Myocyte (in vitro differentiated cells): ENCODE results near the gene ENO2. TPM values are rescaled to one million over a fixed set of nuclear protein-coding genes. Genes with fewer than 3 reads are reported as not detected.
A peak's percentile ranks its signal among the peaks of the same experiment; 100 is the strongest.

Experiments
- DNase-seq: peaks from one replicate; pipeline ENCODE4 v3.0.0-alpha.2; 2012; ENCODE audit warnings: low read depth
- microRNA counts: library from miRNA; unstranded; fragments of <30 nt; microRNA quantifications from one replicate; lab custom pipeline; 2016
- microRNA-seq: library from miRNA; unstranded; fragments of <30 nt; microRNA quantifications from one replicate; pipeline ENCODE4, GENCODE V29; 2016
- total RNA-seq: library from RNA; depleted of rRNA; stranded (reverse); fragments of >200 nt; gene quantifications from 2 replicates; pipeline ENCODE4 v1.2.3, GENCODE V29; 2014

The ENO2 gene
- total RNA-seq, 1 donor from 2014 or later, result 9.0 TPM

GRCh38 chr12:6959805-6960592 is 45.6 kb downstream of the ENO2 start:
- no peak for DNase-seq

GRCh38 chr12:6960593-6961277 is 46.4 kb downstream of the ENO2 start:
- no peak for DNase-seq

- DNase-seq, result peak; percentile 79
Measured at GRCh38 chr12:6961278-6961694, 46.9 kb downstream of the ENO2 start.

- DNase-seq, result peak; percentile 79
Measured at GRCh38 chr12:6961695-6962284, 47.4 kb downstream of the ENO2 start.

GRCh38 chr12:6962285-6963015 is 48.1 kb downstream of the ENO2 start:
- no peak for DNase-seq

GRCh38 chr12:6963016-6963731 is 48.8 kb downstream of the ENO2 start:
- no peak for DNase-seq

- DNase-seq, result no peak
Measured at GRCh38 chr12:6963791-6964413, 49.5 kb downstream of the ENO2 start.

- DNase-seq, result no peak
Measured at GRCh38 chr12:6964605-6965025, 50.2 kb downstream of the ENO2 start.

GRCh38 chr12:6965026-6965661 is 50.8 kb downstream of the ENO2 start:
- DNase-seq, result peak; percentile 91

GRCh38 chr12:6965714-6966113 is 51.3 kb downstream of the ENO2 start:
- DNase-seq, result no peak

- DNase-seq, result no peak
Measured at GRCh38 chr12:6966351-6966750, 52.0 kb downstream of the ENO2 start.

GRCh38 chr12:6967651-6968100 is 53.3 kb downstream of the ENO2 start:
- DNase-seq, result no peak

GRCh38 chr12:6968426-6968825 is 54.0 kb downstream of the ENO2 start:
- no peak for DNase-seq

- no peak for DNase-seq
Measured at GRCh38 chr12:6970096-6970527, 55.7 kb downstream of the ENO2 start.

MicroRNAs within 50 kb of the gene (microRNA counts, 767-probe panel; counts per million panel counts)
- microRNA hsa-miR-141-3p (lab: Ali Mortazavi, UCI) (not detected), microRNA hsa-miR-200c-3p (lab: Ali Mortazavi, UCI) (not detected)

Small RNAs within 50 kb of the gene (microRNA-seq; reads per million reads assigned to microRNA genes)
- gene MIR141 (6.6 reads per million, percentile 27 among the genes with 10 or more reads in this experiment), gene MIR200C (50.2 reads per million, percentile 48 among the genes with 10 or more reads in this experiment)

Other genes with a start within 250 kb of the ENO2 start
- gene ZNF384, start 225.2 kb upstream of the ENO2 start, total RNA-seq, result 16.9 and 22.3 TPM in 2 replicates
- gene PIANP, start 213.8 kb upstream of the ENO2 start, total RNA-seq, result not detected in 2 replicates
- gene COPS7A, start 190.5 kb upstream of the ENO2 start, total RNA-seq, result 118 and 125 TPM in 2 replicates
- 243 and 270 TPM in 2 replicates for gene MLF2, start 161.4 kb upstream of the ENO2 start, total RNA-seq
- 140 and 148 TPM in 2 replicates for gene PTMS, start 148.2 kb upstream of the ENO2 start, total RNA-seq
- 0.57 TPM in 1 of 2 replicates, not detected in the other for gene LAG3, start 142.1 kb upstream of the ENO2 start, total RNA-seq
- gene CD4, start 125.1 kb upstream of the ENO2 start, total RNA-seq, result not detected in 2 replicates
- 2.5 and 4.6 TPM in 2 replicates for gene GPR162, start 92.8 kb upstream of the ENO2 start, total RNA-seq
- 21.4 and 25.6 TPM in 2 replicates for gene P3H3, start 86.2 kb upstream of the ENO2 start, total RNA-seq
- gene GNB3, start 73.7 kb upstream of the ENO2 start, total RNA-seq, result 1.7 and 2.0 TPM in 2 replicates
- 1.9 and 3.5 TPM in 2 replicates for gene CDCA3, start 63.3 kb upstream of the ENO2 start, total RNA-seq
- gene USP5, start 62.4 kb upstream of the ENO2 start, total RNA-seq, result 146 and 154 TPM in 2 replicates
- gene TPI1, start 47.0 kb upstream of the ENO2 start, total RNA-seq, result 1,115 and 1,161 TPM in 2 replicates
- 9.5 and 10.0 TPM in 2 replicates for gene SPSB2, start 41.3 kb upstream of the ENO2 start, total RNA-seq
- gene LRRC23, start 9.8 kb upstream of the ENO2 start, total RNA-seq, result 11.1 and 12.1 TPM in 2 replicates
- 11.3 and 15.2 TPM in 2 replicates for gene ATN1, start 13.4 kb downstream of the ENO2 start, total RNA-seq
- gene RNU7-1, start 29.2 kb downstream of the ENO2 start, total RNA-seq, result not detected in 2 replicates
- 116 and 166 TPM in 2 replicates for gene C12orf57, start 29.4 kb downstream of the ENO2 start, total RNA-seq
- 1.5 TPM in 1 of 2 replicates, not detected in the other for gene PTPN6, start 36.8 kb downstream of the ENO2 start, total RNA-seq
- gene PHB2, start 56.1 kb downstream of the ENO2 start, total RNA-seq, result 222 and 275 TPM in 2 replicates
- 33.3 and 52.3 TPM in 2 replicates for gene EMG1, start 56.3 kb downstream of the ENO2 start, total RNA-seq
- 55.7 and 79.8 TPM in 2 replicates for gene LPCAT3, start 103.9 kb downstream of the ENO2 start, total RNA-seq
- gene C1S, start 146.1 kb downstream of the ENO2 start, total RNA-seq, result 85.7 and 119 TPM in 2 replicates
- 203 and 282 TPM in 2 replicates for gene C1R, start 177.9 kb downstream of the ENO2 start, total RNA-seq
- 10.9 and 12.1 TPM in 2 replicates for gene C1RL, start 194.6 kb downstream of the ENO2 start, total RNA-seq
- not detected in 2 replicates for gene RBP5, start 214.3 kb downstream of the ENO2 start, total RNA-seq
- 8.9 and 18.0 TPM in 2 replicates for gene CLSTN3, start 215.8 kb downstream of the ENO2 start, total RNA-seq